ENCODE data around the gene CCDC88B. TPM values are rescaled to one million over a fixed set of nuclear protein-coding genes. Genes with fewer than 3 reads are reported as not detected.
"Not testable (repeated sequence)": the region's sequence is repeated elsewhere in the genome, so short reads cannot be mapped to it uniquely, and the experiment has no call there.

Gene CCDC88B
- polyA plus RNA-seq, 3 donors: 9.1 to 19.1 (median 11.7) TPM

- WGBS, 3 donors: 78 to 82% (median 82%) methylated on average over 13 of the region's 13 CpGs
- H3K27ac ChIP-seq (ENCODE audit: low read depth, low read length): no peak overlapping the region
Observed at GRCh38 chr11:64303109-64304031, 36.6 kb upstream of the CCDC88B start.

GRCh38 chr11:64304032-64304315 is 36.0 kb upstream of the CCDC88B start:
- 51 to 67% (median 54%) methylated on average over 5 of the region's 5 CpGs for WGBS, 3 donors
- peak overlapping the region; percentile 44 for H3K27ac ChIP-seq (ENCODE audit: low read depth, low read length)

- WGBS, 3 donors: 1% methylated on average over 46 of the region's 46 CpGs
- peak overlapping the region; percentile 44 for H3K27ac ChIP-seq (ENCODE audit: low read depth, low read length)
Observed at GRCh38 chr11:64304316-64305072, 35.5 kb upstream of the CCDC88B start.

DNA sequence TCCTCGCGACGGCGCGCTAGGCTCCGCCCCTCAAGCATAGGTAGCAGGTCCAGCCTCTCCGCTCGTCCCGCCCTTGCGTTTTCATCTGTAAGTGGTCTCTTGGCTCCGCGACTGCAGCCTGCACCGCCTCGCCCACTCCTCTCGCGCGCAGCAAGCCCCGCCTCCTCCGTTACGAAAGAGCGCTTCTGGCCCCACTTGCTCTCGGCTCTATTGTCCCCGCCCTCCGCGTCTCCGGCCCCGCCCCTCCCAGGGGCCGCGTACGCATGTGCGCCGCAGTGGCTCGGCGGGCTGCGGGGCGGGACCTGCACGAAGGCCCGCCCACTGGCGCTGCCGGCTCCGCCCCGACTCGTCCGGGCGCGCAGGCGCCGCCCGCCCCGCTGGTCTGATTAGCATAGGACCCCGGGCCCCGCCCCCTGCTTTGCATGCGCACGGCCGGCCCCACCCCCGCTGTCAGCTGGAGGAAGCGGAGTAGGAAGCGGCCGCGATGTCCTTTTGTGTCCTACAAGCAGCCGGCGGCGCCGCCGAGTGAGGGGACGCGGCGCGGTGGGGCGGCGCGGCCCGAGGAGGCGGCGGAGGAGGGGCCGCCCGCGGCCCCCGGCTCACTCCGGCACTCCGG is 34.8 kb upstream of the CCDC88B start, which contains the start of gene ESRRA:
Gene ESRRA, plus strand, starts transcription at position 450 of the 616 bp plus-strand sequence. CDS start 1,656 bp downstream, outside the sequence.
- WGBS, 3 donors: 0 to 1% (median 0%) methylated on average over 52 to 81 of the region's 81 CpGs
- H3K27ac ChIP-seq (ENCODE audit: low read depth, low read length): peak within 1 kb of the TSS; percentile 59

DNA sequence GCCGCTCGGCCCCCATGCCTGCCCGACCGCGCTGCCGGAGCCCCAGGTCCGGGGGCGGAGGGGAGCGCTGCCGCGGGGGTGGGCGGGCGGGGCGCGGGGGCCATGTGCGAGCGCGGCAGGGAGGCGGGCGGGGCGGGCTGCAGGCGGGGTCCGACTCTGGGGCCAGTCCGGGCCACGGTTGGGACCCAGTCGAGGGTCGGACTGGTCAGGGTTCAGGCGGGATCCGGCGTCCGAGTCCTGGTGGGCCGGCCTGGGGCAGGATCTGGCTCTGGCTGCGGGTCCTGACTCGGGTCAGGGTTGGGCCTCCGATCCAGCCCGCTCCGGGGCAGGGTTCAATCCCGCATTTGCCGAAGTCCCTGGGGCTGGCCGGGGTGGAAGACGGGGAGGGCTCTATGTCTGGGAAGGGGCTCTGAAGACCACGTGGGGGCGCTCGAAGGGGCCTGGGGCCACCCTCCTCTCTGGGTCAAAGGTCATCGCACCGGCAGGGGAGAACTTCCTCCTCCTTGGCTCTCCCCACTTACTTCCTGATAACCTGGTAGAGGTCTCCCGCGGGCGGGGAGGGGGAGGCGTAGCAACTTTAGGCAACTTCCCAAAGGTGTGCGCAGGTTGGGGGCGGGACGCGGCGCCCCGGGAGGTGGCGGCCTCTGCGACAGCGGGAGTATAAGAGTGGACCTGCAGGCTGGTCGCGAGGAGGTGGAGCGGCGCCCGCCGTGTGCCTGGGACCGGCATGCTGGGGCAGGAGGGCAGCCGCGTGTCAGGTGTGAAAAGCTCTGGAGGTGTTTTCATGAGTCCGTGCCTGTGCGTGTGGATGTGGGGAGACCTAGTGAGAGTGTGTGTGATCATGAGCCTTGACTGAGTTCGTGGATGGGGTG is 34.1 kb upstream of the CCDC88B start:
- 1 to 2% (median 1%) methylated on average over 51 to 71 of the region's 71 CpGs for whole genome bisulfite sequencing, 3 donors
- peak overlapping the region; percentile 59 for H3K27ac ChIP-seq (ENCODE audit: low read depth, low read length)

DNA sequence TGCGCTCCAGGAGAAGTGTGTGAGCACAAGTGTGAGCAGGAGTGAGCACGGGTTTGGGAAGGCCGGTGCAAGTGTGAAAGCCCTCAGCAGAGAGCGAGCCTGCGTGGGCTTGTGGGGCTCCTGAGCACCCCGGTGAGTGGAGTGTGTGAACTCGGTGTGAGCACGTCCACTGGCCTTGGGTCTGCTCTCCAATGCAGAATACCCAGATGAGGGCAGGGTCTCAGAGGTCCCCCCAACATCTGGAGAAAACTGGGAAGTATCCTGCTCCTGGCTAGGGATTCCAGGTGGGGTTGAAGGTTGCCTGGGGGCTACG is 33.5 kb upstream of the CCDC88B start:
- H3K27ac ChIP-seq (ENCODE audit: low read depth, low read length): no peak overlapping the region
- WGBS, 3 donors: 17 to 31% (median 23%) methylated on average over 8 to 9 of the region's 9 CpGs

DNA sequence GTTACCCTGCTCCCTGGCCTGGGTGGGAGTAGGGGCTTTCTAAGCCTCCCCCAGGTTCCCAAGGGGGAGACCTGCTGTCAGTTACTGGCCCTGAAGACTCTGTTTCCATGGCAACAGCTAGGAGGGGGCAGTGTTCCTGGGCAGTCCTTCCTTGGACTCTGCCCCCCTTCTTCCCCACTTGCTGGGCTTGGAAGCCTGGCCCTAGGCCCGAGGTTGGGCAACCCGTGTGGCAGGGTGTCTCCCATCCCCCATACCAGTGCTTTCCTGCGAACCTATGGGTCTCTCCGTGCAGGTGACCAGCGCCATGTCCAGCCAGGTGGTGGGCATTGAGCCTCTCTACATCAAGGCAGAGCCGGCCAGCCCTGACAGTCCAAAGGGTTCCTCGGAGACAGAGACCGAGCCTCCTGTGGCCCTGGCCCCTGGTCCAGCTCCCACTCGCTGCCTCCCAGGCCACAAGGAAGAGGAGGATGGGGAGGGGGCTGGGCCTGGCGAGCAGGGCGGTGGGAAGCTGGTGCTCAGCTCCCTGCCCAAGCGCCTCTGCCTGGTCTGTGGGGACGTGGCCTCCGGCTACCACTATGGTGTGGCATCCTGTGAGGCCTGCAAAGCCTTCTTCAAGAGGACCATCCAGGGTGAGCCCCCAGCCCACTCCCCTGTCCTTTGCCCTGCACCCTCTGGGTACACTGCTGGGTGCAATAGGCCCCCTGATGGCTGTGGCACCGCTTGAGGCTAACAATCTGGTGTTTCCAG is 33.0 kb upstream of the CCDC88B start:
- WGBS, 3 donors: 58 to 74% (median 74%) methylated on average over 15 of the region's 15 CpGs
- H3K27ac ChIP-seq (ENCODE audit: low read depth, low read length): no peak overlapping the region

DNA sequence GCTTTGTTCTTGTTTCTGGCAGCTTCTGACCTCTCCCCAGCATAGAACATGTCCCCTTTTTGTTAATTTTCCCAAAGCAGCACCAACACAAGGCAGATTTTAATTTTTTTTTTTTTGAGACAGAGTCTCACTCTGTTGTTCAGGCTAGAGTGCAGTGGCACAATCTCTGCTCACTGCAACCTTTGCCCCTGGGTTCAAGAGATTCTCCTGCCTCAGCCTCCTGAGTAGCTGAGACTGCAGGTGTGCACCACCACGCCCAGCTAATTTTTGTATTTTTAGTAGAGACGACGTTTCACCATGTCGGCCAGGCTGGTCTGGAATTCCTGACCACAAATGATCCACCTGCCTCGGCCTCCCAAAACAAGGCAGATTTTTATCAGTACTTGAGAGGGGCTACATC is 32.2 kb upstream of the CCDC88B start:
- not testable (repeated sequence) for H3K27ac ChIP-seq (ENCODE audit: low read depth, low read length)
- WGBS, 3 donors: 93 to 95% (median 94%) methylated on average over 5 of the region's 5 CpGs

- H3K27ac ChIP-seq (ENCODE audit: low read depth, low read length): peak overlapping the region; percentile 15
- WGBS, 3 donors: 88 to 98% (median 89%) methylated on average over 10 of the region's 10 CpGs
Observed at GRCh38 chr11:64312947-64313346, 27.1 kb upstream of the CCDC88B start.

- WGBS, 3 donors: 61 to 75% (median 67%) methylated on average over 18 of the region's 18 CpGs
- H3K27ac ChIP-seq (ENCODE audit: low read depth, low read length): peak overlapping the region; percentile 54
Observed at GRCh38 chr11:64313491-64314145, 26.4 kb upstream of the CCDC88B start.

DNA sequence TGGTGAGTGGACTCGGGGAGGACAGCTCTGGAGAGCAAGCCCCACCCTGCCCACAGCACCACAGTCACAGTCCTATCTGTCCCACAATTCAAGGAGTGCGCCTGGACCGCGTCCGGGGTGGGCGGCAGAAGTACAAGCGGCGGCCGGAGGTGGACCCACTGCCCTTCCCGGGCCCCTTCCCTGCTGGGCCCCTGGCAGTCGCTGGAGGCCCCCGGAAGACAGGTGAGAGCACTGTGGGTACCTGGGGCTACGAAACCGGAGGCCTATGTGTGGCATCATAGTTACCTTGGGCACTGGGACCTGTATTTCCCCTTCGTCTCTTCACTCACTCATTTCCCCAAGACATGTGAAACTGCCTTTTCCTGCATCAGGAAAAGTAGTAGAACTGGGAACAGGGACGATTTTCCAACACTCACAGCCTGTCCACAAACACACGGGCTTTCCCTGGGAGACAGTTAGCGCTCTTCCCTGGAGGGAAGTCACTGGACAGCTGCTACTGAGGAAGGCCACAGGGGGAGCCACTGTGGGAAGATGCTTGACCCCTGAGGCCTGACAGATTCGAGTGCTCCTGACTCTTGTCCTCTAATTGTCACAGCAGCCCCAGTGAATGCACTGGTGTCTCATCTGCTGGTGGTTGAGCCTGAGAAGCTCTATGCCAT is 25.7 kb upstream of the CCDC88B start:
- peak overlapping the region; percentile 54 for H3K27ac ChIP-seq (ENCODE audit: low read depth, low read length)
- WGBS, 3 donors: 55 to 84% (median 84%) methylated on average over 15 to 19 of the region's 19 CpGs

- no peak overlapping the region for H3K27ac ChIP-seq (ENCODE audit: low read depth, low read length)
- WGBS, 3 donors: 82 to 93% (median 87%) methylated on average over 24 of the region's 24 CpGs
Observed at GRCh38 chr11:64314805-64315561, 25.0 kb upstream of the CCDC88B start.

DNA sequence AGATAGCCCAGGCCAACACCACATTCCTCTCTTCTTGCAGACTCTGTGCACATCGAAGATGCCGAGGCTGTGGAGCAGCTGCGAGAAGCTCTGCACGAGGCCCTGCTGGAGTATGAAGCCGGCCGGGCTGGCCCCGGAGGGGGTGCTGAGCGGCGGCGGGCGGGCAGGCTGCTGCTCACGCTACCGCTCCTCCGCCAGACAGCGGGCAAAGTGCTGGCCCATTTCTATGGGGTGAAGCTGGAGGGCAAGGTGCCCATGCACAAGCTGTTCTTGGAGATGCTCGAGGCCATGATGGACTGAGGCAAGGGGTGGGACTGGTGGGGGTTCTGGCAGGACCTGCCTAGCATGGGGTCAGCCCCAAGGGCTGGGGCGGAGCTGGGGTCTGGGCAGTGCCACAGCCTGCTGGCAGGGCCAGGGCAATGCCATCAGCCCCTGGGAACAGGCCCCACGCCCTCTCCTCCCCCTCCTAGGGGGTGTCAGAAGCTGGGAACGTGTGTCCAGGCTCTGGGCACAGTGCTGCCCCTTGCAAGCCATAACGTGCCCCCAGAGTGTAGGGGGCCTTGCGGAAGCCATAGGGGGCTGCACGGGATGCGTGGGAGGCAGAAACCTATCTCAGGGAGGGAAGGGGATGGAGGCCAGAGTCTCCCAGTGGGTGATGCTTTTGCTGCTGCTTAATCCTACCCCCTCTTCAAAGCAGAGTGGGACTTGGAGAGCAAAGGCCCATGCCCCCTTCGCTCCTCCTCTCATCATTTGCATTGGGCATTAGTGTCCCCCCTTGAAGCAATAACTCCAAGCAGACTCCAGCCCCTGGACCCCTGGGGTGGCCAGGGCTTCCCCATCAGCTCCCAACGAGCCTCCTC is 24.1 kb upstream of the CCDC88B start:
- 74 to 83% (median 82%) methylated on average over 23 to 25 of the region's 25 CpGs for WGBS, 3 donors
- H3K27ac ChIP-seq (ENCODE audit: low read depth, low read length): not testable (repeated sequence)

- H3K27ac ChIP-seq (ENCODE audit: low read depth, low read length): peak overlapping the region; percentile 63
Observed at GRCh38 chr11:64316672-64317324, 23.2 kb upstream of the CCDC88B start.

More at GRCh38 chr11:64316672-64317324, 23.2 kb upstream of the CCDC88B start:
- 5 to 7% (median 6%) methylated on average over 32 of the region's 32 CpGs for WGBS, 3 donors

Measured in adipose tissue (tissue), 3 donors.